K562 (cell line): ENCODE data around the gene SPSB1. TPM values are rescaled to one million over a fixed set of nuclear protein-coding genes. Genes with fewer than 3 reads are reported as not detected.

ENCODE experiments used
- AFF1 ChIP-seq, 2 experiments: fragments of 450-650 bp; IDR thresholded peaks; 2 replicates each; pipeline ENCODE4 v1.6.1; 2018; ENCODE audit warnings: mild to moderate bottlenecking in 2 of 2, low read depth in 1 of 2; ENCODE audit not compliant: partially characterized antibody in 2 of 2
- ATF6 ChIP-seq: sonication (generic); formaldehyde crosslinking; IDR thresholded peaks from 2 replicates; pipeline ENCODE4 v1.4.0; 2020; ENCODE audit warnings: mild to moderate bottlenecking, missing genetic modification reagents
- C11orf30 ChIP-seq: fragments of 450-650 bp; IDR thresholded peaks from 2 replicates; pipeline ENCODE4 v1.6.1; 2016; ENCODE audit warnings: low read depth, mild to moderate bottlenecking
- CCNT2 ChIP-seq: IDR thresholded peaks from 2 replicates; pipeline ENCODE4 v1.6.1; 2011; ENCODE audit warnings: borderline replicate concordance, low read depth, mild to moderate bottlenecking, moderate library complexity, mixed read lengths, low read length; ENCODE audit not compliant: insufficient read length; ENCODE audit errors: extremely low read depth
- ESRRB ChIP-seq: fragments of 250-450 bp; sonication (Bioruptor Pico); IDR thresholded peaks from 2 replicates; pipeline ENCODE4 v1.5.0; 2020; ENCODE audit warnings: mild to moderate bottlenecking, moderate library complexity, borderline replicate concordance
- KDM5B ChIP-seq: fragments of 200-600 bp; sonication (generic); IDR thresholded peaks from 2 replicates; pipeline ENCODE4 v1.6.1; 2012; ENCODE audit warnings: low read depth, mild to moderate bottlenecking, moderate library complexity, low read length, control low read depth, inconsistent platforms; ENCODE audit not compliant: insufficient replicate concordance
- MXI1 ChIP-seq: IDR thresholded peaks from 2 replicates; pipeline ENCODE4 v1.6.1; 2011; ENCODE audit warnings: low read depth, mild to moderate bottlenecking, improper control_type of control experiment, low read length
- NR2C1 ChIP-seq, 2 experiments: fragments of 450-650 bp; IDR thresholded peaks; 2 replicates each; pipeline ENCODE4 v1.6.1; 2017; ENCODE audit warnings: mild to moderate bottlenecking in 2 of 2, antibody characterized with exemption in 1 of 2, inconsistent platforms in 1 of 2, missing compliant biosample characterization in 1 of 2, missing genetic modification characterization in 1 of 2
- PHB ChIP-seq: fragments of 250-450 bp; sonication (Bioruptor Pico); IDR thresholded peaks from 2 replicates; pipeline ENCODE4 v1.5.0; 2021
- RUNX1 ChIP-seq: sonication (generic); IDR thresholded peaks from 2 replicates; pipeline ENCODE4 v1.6.1; 2016; ENCODE audit warnings: antibody characterized with exemption, low read depth
- TFE3 ChIP-seq: fragments of 450-650 bp; formaldehyde crosslinking; IDR thresholded peaks from 2 replicates; pipeline ENCODE4 v1.4.0; 2020; ENCODE audit warnings: mild to moderate bottlenecking, mixed read lengths
- polyA plus RNA-seq, 8 experiments: library from polyadenylated mRNA; depleted of rRNA in 4 of 8; stranded (reverse) in 5 of 8; unstranded in 3 of 8; fragments of >200 nt; fragmentation: Nextera tagmentation in 2 of 8; fragmentation: Illumina TruSeq in 1 of 8; extraction: Ambion mirVana in 2 of 8; extraction: Trizol in 1 of 8; gene quantifications; 2 replicates each; pipeline versions ENCODE4 v1.2.1 to v1.2.3, GENCODE V29; 2011 to 2014; ENCODE audit warnings: inconsistent platforms in 1 of 8, missing spikeins in 1 of 8
- total RNA-seq, 7 experiments: library from RNA; depleted of rRNA in 6 of 7; stranded (reverse); fragments of >200 nt in 6 of 7; fragmentation: Illumina TruSeq in 2 of 7; extraction: Trizol in 2 of 7; gene quantifications; 2 replicates each; pipeline versions ENCODE4 v1.2.1 to v1.2.3, GENCODE V29; 2011 to 2021; ENCODE audit warnings: low replicate concordance in 1 of 7
- TF ChIP-seq, protein P1 (sequence below): sonication (generic); formaldehyde crosslinking; IDR thresholded peaks from 2 replicates; pipeline ENCODE4 v1.5.0; 2020; ENCODE audit warnings: missing genetic modification reagents
- TF ChIP-seq, protein P2 (sequence below): fragments of 450-650 bp; IDR thresholded peaks from 2 replicates; pipeline ENCODE4 v1.7.1; 2018; ENCODE audit warnings: mild to moderate bottlenecking, low read depth; ENCODE audit not compliant: partially characterized antibody

SPSB1 gene
- total and polyA plus RNA-seq, 9 of the 15 experiments (the other 6 are each of a cell fraction or from before 2014, with no cell fraction given), result 0.06 to 0.35 (median 0.14) TPM; not detected in 6

- TF ChIP-seq, protein P1, sequence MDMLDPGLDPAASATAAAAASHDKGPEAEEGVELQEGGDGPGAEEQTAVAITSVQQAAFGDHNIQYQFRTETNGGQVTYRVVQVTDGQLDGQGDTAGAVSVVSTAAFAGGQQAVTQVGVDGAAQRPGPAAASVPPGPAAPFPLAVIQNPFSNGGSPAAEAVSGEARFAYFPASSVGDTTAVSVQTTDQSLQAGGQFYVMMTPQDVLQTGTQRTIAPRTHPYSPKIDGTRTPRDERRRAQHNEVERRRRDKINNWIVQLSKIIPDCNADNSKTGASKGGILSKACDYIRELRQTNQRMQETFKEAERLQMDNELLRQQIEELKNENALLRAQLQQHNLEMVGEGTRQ (CRISPR knock-in tag), result peak; percentile 53
- TF ChIP-seq PHB (CRISPR knock-in tag), result no peak
- no peak for TF ChIP-seq KDM5B
- TF ChIP-seq, protein P2, sequence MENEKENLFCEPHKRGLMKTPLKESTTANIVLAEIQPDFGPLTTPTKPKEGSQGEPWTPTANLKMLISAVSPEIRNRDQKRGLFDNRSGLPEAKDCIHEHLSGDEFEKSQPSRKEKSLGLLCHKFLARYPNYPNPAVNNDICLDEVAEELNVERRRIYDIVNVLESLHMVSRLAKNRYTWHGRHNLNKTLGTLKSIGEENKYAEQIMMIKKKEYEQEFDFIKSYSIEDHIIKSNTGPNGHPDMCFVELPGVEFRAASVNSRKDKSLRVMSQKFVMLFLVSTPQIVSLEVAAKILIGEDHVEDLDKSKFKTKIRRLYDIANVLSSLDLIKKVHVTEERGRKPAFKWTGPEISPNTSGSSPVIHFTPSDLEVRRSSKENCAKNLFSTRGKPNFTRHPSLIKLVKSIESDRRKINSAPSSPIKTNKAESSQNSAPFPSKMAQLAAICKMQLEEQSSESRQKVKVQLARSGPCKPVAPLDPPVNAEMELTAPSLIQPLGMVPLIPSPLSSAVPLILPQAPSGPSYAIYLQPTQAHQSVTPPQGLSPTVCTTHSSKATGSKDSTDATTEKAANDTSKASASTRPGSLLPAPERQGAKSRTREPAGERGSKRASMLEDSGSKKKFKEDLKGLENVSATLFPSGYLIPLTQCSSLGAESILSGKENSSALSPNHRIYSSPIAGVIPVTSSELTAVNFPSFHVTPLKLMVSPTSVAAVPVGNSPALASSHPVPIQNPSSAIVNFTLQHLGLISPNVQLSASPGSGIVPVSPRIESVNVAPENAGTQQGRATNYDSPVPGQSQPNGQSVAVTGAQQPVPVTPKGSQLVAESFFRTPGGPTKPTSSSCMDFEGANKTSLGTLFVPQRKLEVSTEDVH, result no peak
- TF ChIP-seq NR2C1 (IDR thresholded peaks at IDR 0.05), result no peak
- TF ChIP-seq NR2C1 (tag; IDR thresholded peaks at IDR 0.05), result no peak
- peak; percentile 87 for TF ChIP-seq TFE3 (CRISPR knock-in tag)
- TF ChIP-seq CCNT2, result no peak
- no peak for TF ChIP-seq C11orf30
- TF ChIP-seq RUNX1, result no peak
- TF ChIP-seq ESRRB (CRISPR knock-in tag), result no peak
- no peak for TF ChIP-seq ATF6 (CRISPR knock-in tag)
- no peak for TF ChIP-seq MXI1
- no peak for TF ChIP-seq AFF1 (IDR thresholded peaks at IDR 0.05; ENCODE audit: low read depth in 1 of 2, partially characterized antibody in 2 of 2)
Observed at GRCh38 chr1:9302745-9303524, 10.2 kb downstream of the SPSB1 start (continued).
